WTC11 (cell line): ENCODE data around the gene SCGB1C1.

Experiments
- IRF2 ChIP-seq: sonication (generic); formaldehyde crosslinking; IDR thresholded peaks from 2 replicates; pipeline ENCODE4 v1.8.0; 2022; ENCODE audit warnings: low read depth, missing genetic modification reagents, borderline replicate concordance
- TF ChIP-seq, protein P1 (sequence below): sonication (generic); formaldehyde crosslinking; IDR thresholded peaks from 2 replicates; pipeline ENCODE4 v1.8.1; 2022; ENCODE audit warnings: mild to moderate bottlenecking, moderate library complexity, missing genetic modification reagents
- TF ChIP-seq, protein P2 (sequence below): fragments of 200-600 bp; IDR thresholded peaks from 2 replicates; pipeline ENCODE4 v1.8.0; 2022; ENCODE audit warnings: antibody characterized with exemption
- TF ChIP-seq, protein P3 (sequence below): sonication (generic); formaldehyde crosslinking; IDR thresholded peaks from 2 replicates; pipeline ENCODE4 v1.8.1; 2023; ENCODE audit warnings: mild to moderate bottlenecking, missing genetic modification reagents, moderate library complexity
- TF ChIP-seq, protein P4 (sequence below): fragments of 250-450 bp; sonication (Bioruptor Pico); IDR thresholded peaks from 2 replicates; pipeline ENCODE4 v2.1.2; 2022; ENCODE audit warnings: mild to moderate bottlenecking, moderate library complexity

DNA sequence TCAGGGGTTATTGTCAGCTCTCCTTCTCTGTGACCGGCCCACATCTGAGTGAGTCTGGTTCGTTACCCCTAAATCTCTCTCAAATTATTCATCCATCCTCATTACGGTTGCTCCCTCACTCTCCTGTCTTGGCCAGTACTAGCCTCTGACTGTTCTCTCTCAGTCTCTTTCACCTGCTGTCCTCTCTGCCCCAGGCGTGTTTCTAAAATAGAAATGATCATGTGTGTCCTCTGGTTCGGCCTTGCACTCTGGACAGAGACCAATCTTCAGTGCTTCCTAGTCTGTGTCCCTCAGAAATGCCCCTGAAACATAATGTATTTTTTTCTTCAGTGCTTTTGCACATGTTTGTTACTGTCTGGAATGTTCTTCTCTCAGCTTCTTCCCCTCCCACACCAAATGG is 48.8 kb downstream of the SCGB1C1 start:
- TF ChIP-seq, protein P1, sequence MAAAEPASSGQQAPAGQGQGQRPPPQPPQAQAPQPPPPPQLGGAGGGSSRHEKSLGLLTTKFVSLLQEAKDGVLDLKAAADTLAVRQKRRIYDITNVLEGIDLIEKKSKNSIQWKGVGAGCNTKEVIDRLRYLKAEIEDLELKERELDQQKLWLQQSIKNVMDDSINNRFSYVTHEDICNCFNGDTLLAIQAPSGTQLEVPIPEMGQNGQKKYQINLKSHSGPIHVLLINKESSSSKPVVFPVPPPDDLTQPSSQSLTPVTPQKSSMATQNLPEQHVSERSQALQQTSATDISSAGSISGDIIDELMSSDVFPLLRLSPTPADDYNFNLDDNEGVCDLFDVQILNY = no peak
- TF ChIP-seq, protein P2, sequence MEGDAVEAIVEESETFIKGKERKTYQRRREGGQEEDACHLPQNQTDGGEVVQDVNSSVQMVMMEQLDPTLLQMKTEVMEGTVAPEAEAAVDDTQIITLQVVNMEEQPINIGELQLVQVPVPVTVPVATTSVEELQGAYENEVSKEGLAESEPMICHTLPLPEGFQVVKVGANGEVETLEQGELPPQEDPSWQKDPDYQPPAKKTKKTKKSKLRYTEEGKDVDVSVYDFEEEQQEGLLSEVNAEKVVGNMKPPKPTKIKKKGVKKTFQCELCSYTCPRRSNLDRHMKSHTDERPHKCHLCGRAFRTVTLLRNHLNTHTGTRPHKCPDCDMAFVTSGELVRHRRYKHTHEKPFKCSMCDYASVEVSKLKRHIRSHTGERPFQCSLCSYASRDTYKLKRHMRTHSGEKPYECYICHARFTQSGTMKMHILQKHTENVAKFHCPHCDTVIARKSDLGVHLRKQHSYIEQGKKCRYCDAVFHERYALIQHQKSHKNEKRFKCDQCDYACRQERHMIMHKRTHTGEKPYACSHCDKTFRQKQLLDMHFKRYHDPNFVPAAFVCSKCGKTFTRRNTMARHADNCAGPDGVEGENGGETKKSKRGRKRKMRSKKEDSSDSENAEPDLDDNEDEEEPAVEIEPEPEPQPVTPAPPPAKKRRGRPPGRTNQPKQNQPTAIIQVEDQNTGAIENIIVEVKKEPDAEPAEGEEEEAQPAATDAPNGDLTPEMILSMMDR = no peak
- TF ChIP-seq, protein P3, sequence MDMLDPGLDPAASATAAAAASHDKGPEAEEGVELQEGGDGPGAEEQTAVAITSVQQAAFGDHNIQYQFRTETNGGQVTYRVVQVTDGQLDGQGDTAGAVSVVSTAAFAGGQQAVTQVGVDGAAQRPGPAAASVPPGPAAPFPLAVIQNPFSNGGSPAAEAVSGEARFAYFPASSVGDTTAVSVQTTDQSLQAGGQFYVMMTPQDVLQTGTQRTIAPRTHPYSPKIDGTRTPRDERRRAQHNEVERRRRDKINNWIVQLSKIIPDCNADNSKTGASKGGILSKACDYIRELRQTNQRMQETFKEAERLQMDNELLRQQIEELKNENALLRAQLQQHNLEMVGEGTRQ (CRISPR knock-in tag) = no peak
- TF ChIP-seq IRF2 (CRISPR knock-in tag) = no peak
- TF ChIP-seq, protein P4, sequence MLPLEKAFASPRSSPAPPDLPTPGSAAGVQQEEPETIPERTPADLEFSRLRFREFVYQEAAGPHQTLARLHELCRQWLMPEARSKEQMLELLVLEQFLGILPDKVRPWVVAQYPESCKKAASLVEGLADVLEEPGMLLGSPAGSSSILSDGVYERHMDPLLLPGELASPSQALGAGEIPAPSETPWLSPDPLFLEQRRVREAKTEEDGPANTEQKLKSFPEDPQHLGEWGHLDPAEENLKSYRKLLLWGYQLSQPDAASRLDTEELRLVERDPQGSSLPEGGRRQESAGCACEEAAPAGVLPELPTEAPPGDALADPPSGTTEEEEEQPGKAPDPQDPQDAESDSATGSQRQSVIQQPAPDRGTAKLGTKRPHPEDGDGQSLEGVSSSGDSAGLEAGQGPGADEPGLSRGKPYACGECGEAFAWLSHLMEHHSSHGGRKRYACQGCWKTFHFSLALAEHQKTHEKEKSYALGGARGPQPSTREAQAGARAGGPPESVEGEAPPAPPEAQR (CRISPR knock-in tag) = no peak
